GM18868 (cell line): Measurements from ENCODE around the gene VPS35L.

Experiments used
- ATAC-seq: cut with Tn5 transposase; IDR thresholded peaks from one replicate; pipeline ENCODE4 v1.9.1; 2021; ENCODE audit warnings: mild to moderate bottlenecking, moderate library complexity; ENCODE audit not compliant: unreplicated experiment

The VPS35L gene

DNA sequence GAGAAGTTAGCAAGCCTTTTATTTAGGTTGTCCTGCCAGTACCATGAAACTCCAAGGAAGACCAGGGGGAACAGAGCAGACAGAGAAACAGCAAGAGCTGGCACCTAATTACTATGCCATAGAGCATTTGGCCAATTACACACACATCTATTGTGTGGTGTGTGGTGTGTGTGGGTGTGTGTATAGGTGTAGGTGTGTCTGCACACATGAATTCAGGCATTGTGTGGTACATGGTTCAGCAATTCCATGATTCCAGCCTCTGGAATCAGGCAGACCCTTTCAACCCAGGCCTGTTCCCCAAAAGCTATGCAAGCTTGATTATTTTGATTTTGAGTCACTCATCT is 188.3 kb downstream of the VPS35L start:
- no peak for ATAC-seq

- no peak for ATAC-seq
Observed at GRCh38 chr16:19744670-19745069, 189.2 kb downstream of the VPS35L start.

GRCh38 chr16:19745286-19746010 is 189.9 kb downstream of the VPS35L start:
- no peak for ATAC-seq

GRCh38 chr16:19746561-19746960 is 191.1 kb downstream of the VPS35L start:
- ATAC-seq, result no peak

GRCh38 chr16:19748389-19749168 is 193.1 kb downstream of the VPS35L start:
- ATAC-seq, result no peak

GRCh38 chr16:19749571-19750080 is 194.1 kb downstream of the VPS35L start:
- ATAC-seq, result no peak
